SU-DHL-6 (cell line): ENCODE measurements around the gene TRPT1.

Experiments
- CTCF ChIP-seq: fragments of 200-600 bp; sonication (generic); IDR thresholded peaks from one replicate; pipeline ENCODE4 v1.5.1; 2017; ENCODE audit warnings: antibody characterized with exemption, mild to moderate bottlenecking, low read length, moderate library complexity; ENCODE audit not compliant: insufficient read depth, poor library complexity, severe bottlenecking
- EZH2phosphoT487 ChIP-seq: fragments of 200-600 bp; sonication (generic), shearing (Covaris generic); conservative IDR thresholded peaks from 2 replicates; pipeline ENCODE4 v1.6.1; 2018; ENCODE audit warnings: mild to moderate bottlenecking, antibody characterized with exemption, low read length, moderate library complexity, mixed read lengths

GRCh38 chr11:64248578-64248977 lies 22.6 kb upstream of the TRPT1 start:
- TF ChIP-seq CTCF (no peak), EZH2phosphoT487 (no peak)
